ENCODE measurements around the gene CST1.

DNA sequence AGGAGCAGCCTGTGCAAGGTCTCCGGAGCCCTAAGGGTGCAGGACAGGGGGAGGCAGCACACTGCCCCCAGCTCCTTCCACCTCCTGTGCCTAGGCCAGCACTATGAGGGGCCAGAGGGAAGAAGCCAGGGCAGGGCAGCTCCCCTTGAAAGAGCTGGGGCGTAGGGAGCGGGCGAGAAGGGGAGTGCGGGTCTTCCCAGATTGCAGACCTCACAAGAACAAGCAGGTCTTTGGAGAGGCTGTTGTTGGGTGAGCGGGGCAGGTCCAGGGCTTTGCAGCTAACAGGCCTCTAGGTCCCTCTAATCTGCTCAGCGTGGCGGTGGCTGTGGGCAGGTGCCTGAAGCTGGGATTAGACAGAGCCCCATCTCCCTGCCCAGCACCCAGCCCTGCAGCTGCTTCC is 22.4 kb upstream of the CST1 start:
- TF ChIP-seq, protein P1, sequence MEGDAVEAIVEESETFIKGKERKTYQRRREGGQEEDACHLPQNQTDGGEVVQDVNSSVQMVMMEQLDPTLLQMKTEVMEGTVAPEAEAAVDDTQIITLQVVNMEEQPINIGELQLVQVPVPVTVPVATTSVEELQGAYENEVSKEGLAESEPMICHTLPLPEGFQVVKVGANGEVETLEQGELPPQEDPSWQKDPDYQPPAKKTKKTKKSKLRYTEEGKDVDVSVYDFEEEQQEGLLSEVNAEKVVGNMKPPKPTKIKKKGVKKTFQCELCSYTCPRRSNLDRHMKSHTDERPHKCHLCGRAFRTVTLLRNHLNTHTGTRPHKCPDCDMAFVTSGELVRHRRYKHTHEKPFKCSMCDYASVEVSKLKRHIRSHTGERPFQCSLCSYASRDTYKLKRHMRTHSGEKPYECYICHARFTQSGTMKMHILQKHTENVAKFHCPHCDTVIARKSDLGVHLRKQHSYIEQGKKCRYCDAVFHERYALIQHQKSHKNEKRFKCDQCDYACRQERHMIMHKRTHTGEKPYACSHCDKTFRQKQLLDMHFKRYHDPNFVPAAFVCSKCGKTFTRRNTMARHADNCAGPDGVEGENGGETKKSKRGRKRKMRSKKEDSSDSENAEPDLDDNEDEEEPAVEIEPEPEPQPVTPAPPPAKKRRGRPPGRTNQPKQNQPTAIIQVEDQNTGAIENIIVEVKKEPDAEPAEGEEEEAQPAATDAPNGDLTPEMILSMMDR (IDR thresholded peaks at IDR 0.05; ENCODE audit: low read depth, low read length): no peak
- no peak for TF ChIP-seq EZH2phosphoT487 (IDR thresholded peaks at IDR 0.05; ENCODE audit: low read depth)

Data from OCI-LY3 (cell line).